GM12878 (cell line): ENCODE measurements around the gene APOBEC3H. TPM values are rescaled to one million over a fixed set of nuclear protein-coding genes. Genes with fewer than 3 reads are reported as not detected.

Experiments used
- BACH1 ChIP-seq: fragments of 450-650 bp; IDR thresholded peaks from 2 replicates; pipeline ENCODE4 v1.6.1; 2017; ENCODE audit warnings: mild to moderate bottlenecking, borderline replicate concordance
- CBX5 ChIP-seq: sonication (generic); IDR thresholded peaks from 2 replicates; pipeline ENCODE4 v1.6.1; 2016; ENCODE audit warnings: low read depth, moderate library complexity, mild to moderate bottlenecking, inconsistent platforms
- CREB1 ChIP-seq: IDR thresholded peaks from 2 replicates; pipeline ENCODE4 v1.6.1; 2012; ENCODE audit warnings: low read depth, mild to moderate bottlenecking, inconsistent platforms
- E2F4 ChIP-seq: IDR thresholded peaks from 2 replicates; pipeline ENCODE4 v1.6.1; 2012; ENCODE audit warnings: low read depth, low read length, improper control_type of control experiment
- E2F8 ChIP-seq: fragments of 450-650 bp; IDR thresholded peaks from 2 replicates; pipeline ENCODE4 v1.6.1; 2018; ENCODE audit warnings: mild to moderate bottlenecking, low read depth, moderate library complexity; ENCODE audit not compliant: partially characterized antibody
- EGR1 ChIP-seq, 2 experiments: IDR thresholded peaks; 1 replicate in 1 of 2; 2 replicates in 1 of 2; pipeline ENCODE4 v1.6.1; 2011 to 2012; ENCODE audit warnings: low read depth in 2 of 2, low read length in 2 of 2, borderline replicate concordance in 1 of 2, mild to moderate bottlenecking in 1 of 2, moderate library complexity in 1 of 2
- ETV6 ChIP-seq, 2 experiments: fragments of 450-650 bp in 1 of 2; IDR thresholded peaks in 1 of 2; conservative IDR thresholded peaks in 1 of 2; 2 replicates each; pipeline ENCODE4 v1.6.1; 2014; ENCODE audit warnings: antibody characterized with exemption in 1 of 2, borderline replicate concordance in 1 of 2, low read depth in 1 of 2, mild to moderate bottlenecking in 1 of 2, moderate library complexity in 1 of 2
- IKZF1 ChIP-seq: fragments of 450-650 bp; conservative IDR thresholded peaks from 2 replicates; pipeline ENCODE4 v1.6.1; 2017; ENCODE audit warnings: antibody characterized with exemption, mild to moderate bottlenecking
- IKZF2 ChIP-seq, 2 experiments: fragments of 450-650 bp; IDR thresholded peaks; 2 replicates each; pipeline ENCODE4 v1.6.1; 2017; ENCODE audit warnings: mild to moderate bottlenecking in 2 of 2, moderate library complexity in 2 of 2
- MLLT1 ChIP-seq: fragments of 450-650 bp; IDR thresholded peaks from 2 replicates; pipeline ENCODE4 v1.6.1; 2016; ENCODE audit warnings: mild to moderate bottlenecking
- MTA2 ChIP-seq: fragments of 450-650 bp; IDR thresholded peaks from 2 replicates; pipeline ENCODE4 v1.6.1; 2016; ENCODE audit warnings: low read depth, mild to moderate bottlenecking, moderate library complexity
- MXI1 ChIP-seq: fragments of 150-350 bp; IDR thresholded peaks from 2 replicates; pipeline ENCODE4 v1.6.1; 2011; ENCODE audit warnings: low read depth, mild to moderate bottlenecking, inconsistent platforms, low read length, improper control_type of control experiment
- NRF1 ChIP-seq: conservative IDR thresholded peaks from 2 replicates; pipeline ENCODE4 v1.6.1; 2011; ENCODE audit warnings: mild to moderate bottlenecking, low read depth, low read length, improper control_type of control experiment
- PRDM15 ChIP-seq: fragments of 450-650 bp; formaldehyde crosslinking; IDR thresholded peaks from 2 replicates; pipeline ENCODE4 v1.4.0; 2020; ENCODE audit warnings: mild to moderate bottlenecking, moderate library complexity
- RAD51 ChIP-seq: fragments of 450-650 bp; IDR thresholded peaks from 2 replicates; pipeline ENCODE4 v1.6.1; 2016; ENCODE audit warnings: moderate library complexity, mild to moderate bottlenecking, inconsistent platforms
- TARDBP ChIP-seq: IDR thresholded peaks from 2 replicates; pipeline ENCODE4 v1.6.1; 2016; ENCODE audit warnings: borderline replicate concordance
- ZNF217 ChIP-seq: fragments of 450-650 bp; IDR thresholded peaks from 2 replicates; pipeline ENCODE4 v1.6.1; 2017; ENCODE audit warnings: antibody characterized with exemption, mild to moderate bottlenecking
- polyA plus RNA-seq, 11 experiments: library from polyadenylated mRNA; depleted of rRNA in 4 of 11; unstranded in 6 of 11; stranded (reverse) in 5 of 11; fragments of >200 nt; fragmentation: Nextera tagmentation in 4 of 11; fragmentation: Illumina TruSeq in 1 of 11; extraction: Ambion mirVana in 4 of 11; extraction: Trizol in 1 of 11; gene quantifications; 1 replicate in 1 of 11; 2 replicates in 10 of 11; pipeline versions ENCODE4 v1.2.1 to v1.2.3, GENCODE V29; 2011 to 2016; ENCODE audit warnings: inconsistent platforms in 2 of 11, missing spikeins in 2 of 11, low read depth in 1 of 11
- total RNA-seq, 4 experiments: library from RNA; depleted of rRNA in 3 of 4; stranded (reverse); fragments of >200 nt in 3 of 4; fragmentation: Illumina TruSeq in 1 of 4; extraction: Trizol in 1 of 4; gene quantifications; 2 replicates each; pipeline versions ENCODE4 v1.2.1 to v1.2.3, GENCODE V29; 2013 to 2021

Gene APOBEC3H
- total and polyA plus RNA-seq, 10 of the 15 experiments (the other 5 are each of a cell fraction or from before 2014, with no cell fraction given), result 7.5 to 23.0 (median 14.8) TPM

GRCh38 chr22:39080052-39080762, 16.8 kb upstream of the APOBEC3H start (continued):
- no peak for TF ChIP-seq E2F8
- no peak for TF ChIP-seq MXI1
- TF ChIP-seq E2F4, result no peak
- TF ChIP-seq MLLT1, result no peak
- TF ChIP-seq PRDM15 (CRISPR knock-in tag), result no peak
- TF ChIP-seq IKZF2 (IDR thresholded peaks at IDR 0.05), result peak in 1 of 2 experiments; percentile 25; a peak in 1 of 4 replicates
- TF ChIP-seq MTA2, result no peak
- no peak for TF ChIP-seq CREB1
- TF ChIP-seq ETV6 (conservative IDR thresholded peaks at IDR 0.05 in 1 of 2, IDR thresholded peaks at IDR 0.05 in 1 of 2; ENCODE audit: borderline replicate concordance in 1 of 2, low read depth in 1 of 2), result no peak
- peak; percentile 40; the same call in 1 of the 2 replicates for TF ChIP-seq IKZF1
- no peak for TF ChIP-seq CBX5
- TF ChIP-seq ZNF217, result no peak
- TF ChIP-seq TARDBP, result no peak
- peak; percentile 91 for TF ChIP-seq RAD51
- TF ChIP-seq BACH1, result no peak
- TF ChIP-seq EGR1 (IDR thresholded peaks at IDR 0.05; ENCODE audit: borderline replicate concordance in 1 of 2, low read depth in 2 of 2, low read length in 2 of 2), result no peak
- no peak for TF ChIP-seq NRF1
